Left renal pelvis (tissue), 4 donors: ENCODE measurements around the gene PHF21A. TPM values are rescaled to one million over a fixed set of nuclear protein-coding genes. Genes with fewer than 3 reads are reported as not detected.

ENCODE experiments used
- DNase-seq, 4 donors: peaks; one replicate each; pipeline ENCODE4 v3.0.0-alpha.2; 2013; ENCODE audit warnings: low read depth in 4 of 4, low spot score in 3 of 4
- polyA plus RNA-seq, 4 donors: library from polyadenylated mRNA; unstranded; fragments of 120-200 nt; gene quantifications; one replicate each; pipeline ENCODE4 v1.2.1, GENCODE V29; 2013; ENCODE audit not compliant: insufficient read length in 4 of 4

The PHF21A gene
- polyA plus RNA-seq, 4 donors = 44.2 to 57.6 (median 53.2) TPM

GRCh38 chr11:45894555-45895247 lies 226.6 kb downstream of the PHF21A start:
- no peak for DNase-seq

DNA sequence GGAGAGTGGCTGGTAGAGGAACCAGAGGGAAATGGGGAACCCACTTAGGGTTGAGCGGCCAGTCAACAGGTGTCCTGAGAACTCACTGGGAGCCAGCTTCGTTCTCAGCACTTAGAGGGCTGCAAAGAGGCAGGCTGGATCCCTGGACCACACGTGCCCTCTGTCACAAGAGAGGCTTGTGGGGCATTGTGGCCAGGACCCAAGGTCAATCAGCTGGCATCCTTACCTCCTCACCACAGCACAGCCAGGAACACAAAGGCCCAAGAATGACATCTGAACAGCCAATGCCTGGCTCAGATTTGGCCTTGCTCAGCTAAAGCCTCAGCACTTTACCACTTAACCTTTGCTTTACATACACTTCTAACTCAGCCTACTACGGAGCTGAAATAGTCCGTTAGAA lies 228.4 kb downstream of the PHF21A start:
- no peak for DNase-seq

DNA sequence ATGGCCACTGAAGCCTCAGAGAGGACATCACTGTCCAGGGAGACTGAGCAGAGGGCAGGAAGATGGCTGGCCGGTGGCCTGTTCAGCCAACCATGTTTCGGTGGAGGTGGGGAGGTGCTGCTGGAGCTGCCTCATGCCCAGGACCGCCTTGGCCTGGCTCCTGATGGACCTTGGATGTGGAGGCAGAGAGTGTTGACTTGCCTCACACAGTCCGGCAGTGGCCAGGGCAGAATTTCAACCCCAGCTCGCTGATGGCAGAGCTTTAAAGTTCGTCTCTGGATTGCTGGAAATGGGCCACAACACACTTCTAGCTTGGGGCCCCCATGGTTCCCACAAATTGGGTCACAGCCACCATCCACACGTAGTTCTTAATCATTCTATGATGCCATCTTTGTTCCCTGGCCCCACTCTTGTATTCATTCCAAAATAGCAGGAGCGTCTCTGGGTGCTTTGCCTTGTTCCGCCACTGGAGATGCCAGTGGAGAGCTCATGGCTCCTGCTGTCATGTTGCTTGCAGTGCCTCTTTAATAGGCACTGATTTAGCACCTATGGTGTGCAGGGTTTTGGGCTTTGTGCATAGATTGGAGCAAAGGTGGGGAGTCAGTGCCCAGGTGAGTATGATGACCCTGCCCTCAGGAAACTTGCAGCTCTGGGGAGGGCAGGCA lies 230.2 kb downstream of the PHF21A start:
- DNase-seq = no peak

DNA sequence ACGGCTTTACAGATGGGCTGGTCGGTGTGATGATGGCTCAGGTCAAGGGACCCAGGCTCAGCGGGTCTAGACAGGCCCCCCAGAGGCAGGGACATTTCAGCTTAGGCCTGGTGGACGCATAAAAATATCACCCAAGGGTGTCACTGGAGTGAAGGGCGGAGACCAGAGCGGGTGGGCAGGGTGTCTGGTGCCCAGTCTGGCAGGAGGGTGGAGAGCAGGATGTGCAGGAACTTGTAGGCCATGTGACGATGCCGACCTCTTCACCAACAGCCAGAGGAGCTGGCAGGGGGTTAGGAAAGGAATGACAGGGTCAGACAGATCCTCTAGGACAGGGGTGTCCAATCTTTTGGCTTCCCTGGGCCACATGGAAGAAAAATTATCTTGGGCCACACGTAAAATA lies 231.3 kb downstream of the PHF21A start:
- DNase-seq = no peak

DNA sequence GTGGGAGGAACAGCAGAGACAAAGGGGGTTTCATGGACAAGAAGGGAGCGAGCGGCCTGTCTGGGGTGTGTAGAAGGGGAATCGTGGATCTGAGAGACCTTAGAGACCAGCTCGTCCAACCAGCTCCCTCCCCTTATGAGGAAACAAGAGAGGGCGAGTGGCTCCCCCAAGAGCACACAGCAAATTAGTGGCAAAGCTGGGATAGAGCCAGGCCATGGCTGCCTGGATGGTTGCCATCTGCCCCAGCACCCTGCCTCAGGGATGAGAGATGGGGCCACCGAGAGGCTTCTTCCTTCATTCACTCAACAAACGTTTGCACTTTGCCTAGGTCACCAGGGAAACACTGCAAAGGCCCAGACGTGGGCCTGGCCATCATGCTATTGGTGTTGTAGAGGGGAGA lies 231.7 kb downstream of the PHF21A start:
- DNase-seq = no peak

GRCh38 chr11:45887587-45887986 lies 233.7 kb downstream of the PHF21A start:
- no peak for DNase-seq

GRCh38 chr11:45886816-45887520 lies 234.3 kb downstream of the PHF21A start:
- DNase-seq = no peak

DNA sequence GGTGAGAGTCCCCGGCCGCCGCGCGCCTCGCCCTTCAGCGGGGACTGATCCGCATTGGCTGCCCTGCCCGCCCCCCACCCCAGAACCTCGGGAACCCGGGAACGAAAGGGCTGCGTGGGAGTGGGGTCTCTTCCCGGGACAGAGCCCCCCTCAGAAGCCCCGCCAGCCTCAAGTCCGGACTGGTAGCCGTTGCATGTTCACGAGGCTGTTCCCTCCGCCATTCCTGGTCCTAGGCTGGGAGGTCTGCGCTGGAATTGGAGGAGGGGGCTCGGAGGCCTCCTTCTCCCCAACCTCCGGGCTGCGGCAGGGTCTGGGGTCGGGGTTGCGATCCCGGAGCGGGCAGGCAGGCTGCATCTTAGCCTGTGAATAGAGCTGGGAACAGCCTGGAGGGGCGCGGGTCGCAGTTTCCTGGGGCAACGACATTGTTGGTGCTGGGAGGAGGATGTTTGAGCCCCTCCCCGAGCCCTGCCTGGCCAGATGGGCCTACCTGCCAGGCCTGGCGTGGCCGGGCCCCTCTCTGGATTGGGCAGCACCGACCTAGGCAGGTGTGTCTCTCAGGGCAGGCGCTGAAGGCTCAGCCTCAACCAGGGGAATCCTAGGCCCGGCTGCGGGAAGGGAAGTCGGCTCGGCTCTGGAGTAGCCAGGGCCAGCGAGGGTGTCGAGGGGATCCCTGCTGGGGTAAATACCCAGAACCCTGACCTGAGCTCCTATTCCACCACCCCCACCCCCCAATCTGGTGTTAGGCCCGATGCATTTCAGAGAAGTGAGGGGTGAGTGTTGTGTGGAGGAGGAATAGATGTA lies 235.1 kb downstream of the PHF21A start:
- no peak for DNase-seq

GRCh38 chr11:45885274-45885920 lies 235.9 kb downstream of the PHF21A start, which contains the start of gene MAPK8IP1:
Gene MAPK8IP1, plus strand, starts transcription at chr11:45885651. Its CDS starts 170 bp downstream, at chr11:45885821.
- peak in 1 of 4 donors; percentile 29 for DNase-seq

- no peak for DNase-seq
Measured at GRCh38 chr11:45884596-45885185, 236.6 kb downstream of the PHF21A start.

Other genes with a start within 250 kb of the PHF21A start
- 10 to 100 TPM in 3 of 4 donors, 1 to 10 TPM in 1; 9.5 to 23.1 (median 11.8) TPM for gene MAPK8IP1, start 235.8 kb downstream of the PHF21A start, polyA plus RNA-seq
- gene FREY1, start 214.2 kb downstream of the PHF21A start, polyA plus RNA-seq = under 1 TPM in 3 of 4 donors, not detected in 1; 0.36 to 0.73 (median 0.37) TPM
- gene PEX16, start 203.6 kb downstream of the PHF21A start, polyA plus RNA-seq = 10 to 100 TPM; 10.8 to 19.0 (median 15.2) TPM
- 10 to 100 TPM in 3 of 4 donors, under 1 TPM in 1; 0.96 to 26.0 (median 19.1) TPM for gene LARGE2, start 198.8 kb downstream of the PHF21A start, polyA plus RNA-seq
- gene CREB3L1, start 156.2 kb upstream of the PHF21A start, polyA plus RNA-seq = 10 to 100 TPM; 15.7 to 73.2 (median 19.8) TPM
- gene DGKZ, start 226.0 kb upstream of the PHF21A start, polyA plus RNA-seq = 10 to 100 TPM; 27.3 to 44.6 (median 34.0) TPM